Suprapubic skin (tissue), 4 donors: ENCODE data around the gene LMX1B. TPM values are rescaled to one million over a fixed set of nuclear protein-coding genes. Genes with fewer than 3 reads are reported as not detected.

Source experiments
- DNase-seq, 2 donors: peaks; one replicate each; pipeline ENCODE4 v3.0.0-alpha.2; 2019; ENCODE audit warnings: low spot score in 2 of 2
- H3K27ac ChIP-seq: fragments of 200-600 bp; sonication (generic); one replicate; pipeline ENCODE4 v1.5.1; 2019
- H3K27me3 ChIP-seq: fragments of 200-600 bp; sonication (generic); one replicate; pipeline ENCODE4 v1.5.1; 2019
- H3K36me3 ChIP-seq: fragments of 200-600 bp; sonication (generic); one replicate; pipeline ENCODE4 v1.5.1; 2019
- H3K4me1 ChIP-seq: fragments of 200-600 bp; sonication (generic); one replicate; pipeline ENCODE4 v1.5.1; 2019
- H3K4me3 ChIP-seq: fragments of 200-600 bp; sonication (generic); one replicate; pipeline ENCODE4 v1.5.1; 2019; ENCODE audit warnings: mild to moderate bottlenecking
- H3K9me3 ChIP-seq: fragments of 200-600 bp; sonication (generic); one replicate; pipeline ENCODE4 v1.5.1; 2019
- EP300 ChIP-seq: sonication (generic); formaldehyde crosslinking; IDR thresholded peaks from one replicate; pipeline ENCODE4 v1.6.1; 2017; ENCODE audit warnings: antibody characterized with exemption
- POLR2A ChIP-seq, 2 donors: fragments of 450-650 bp; IDR thresholded peaks; one replicate each; pipeline ENCODE4 v1.6.1; 2017; ENCODE audit warnings: antibody characterized with exemption in 2 of 2, mild to moderate bottlenecking in 2 of 2, moderate library complexity in 2 of 2
- POLR2AphosphoS5 ChIP-seq, 3 donors: sonication (generic); formaldehyde crosslinking; IDR thresholded peaks; one replicate each; pipeline ENCODE4 v1.6.1; 2017; ENCODE audit warnings: antibody characterized with exemption in 3 of 3
- WGBS: methylation state at CpG from one replicate; pipeline ENCODE4 v1.1.5; 2018; 5-methylcytosine and 5-hydroxymethylcytosine counted together
- total RNA-seq, 4 donors: library from RNA; depleted of rRNA; stranded (reverse); fragments of >200 nt; gene quantifications; one replicate each; pipeline ENCODE4 v1.1.0, GENCODE V29; 2016
- TF ChIP-seq, protein P1 (sequence below), 2 donors: fragments of 200-600 bp in 1 of 2; fragments of 450-650 bp in 1 of 2; sonication (generic) in 1 of 2; IDR thresholded peaks; one replicate each; pipeline ENCODE4 v1.5.1; 2016 to 2019; ENCODE audit warnings: antibody characterized with exemption in 2 of 2, mild to moderate bottlenecking in 1 of 2, moderate library complexity in 1 of 2

The LMX1B gene
- total RNA-seq, 4 donors from 2014 or later, result 2.4 to 7.8 (median 5.7) TPM

DNA sequence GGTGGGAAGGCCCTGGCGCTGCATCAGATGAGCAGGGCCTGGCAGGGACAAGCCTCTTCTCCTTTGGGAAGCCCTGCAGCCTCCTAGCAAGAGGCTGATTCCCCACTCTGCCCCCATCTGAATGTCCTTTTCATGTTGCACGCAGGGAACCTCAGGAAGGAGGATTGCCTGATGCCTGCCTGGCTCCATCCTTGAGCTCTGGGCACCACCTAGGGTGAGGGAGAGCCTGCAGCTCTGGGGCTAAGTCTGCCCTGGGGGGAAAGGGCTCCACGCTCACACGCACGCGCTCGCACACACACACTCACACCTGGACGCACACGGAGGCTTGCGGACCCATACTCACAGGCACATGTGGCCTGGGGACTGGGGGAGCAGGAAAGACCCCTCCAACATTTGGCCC lies 86.6 kb downstream of the LMX1B start:
- Histone ChIP-seq H3K27me3 (peaks cover 52% of the 10 kb centered on the region), H3K36me3 (no peaks in the 10 kb centered on the region), H3K9me3 (no peaks in the 10 kb centered on the region), H3K27ac (no peak overlapping the region), H3K4me1 (peaks cover 23% of the 10 kb centered on the region), H3K4me3 (no peak overlapping the region)
- 80% methylated on average over 4 of the region's 10 CpGs for WGBS
- TF ChIP-seq EP300 (no peak), POLR2AphosphoS5 (IDR thresholded peaks at IDR 0.05) (no peak), POLR2A (IDR thresholded peaks at IDR 0.05) (no peak)
- TF ChIP-seq, protein P1, sequence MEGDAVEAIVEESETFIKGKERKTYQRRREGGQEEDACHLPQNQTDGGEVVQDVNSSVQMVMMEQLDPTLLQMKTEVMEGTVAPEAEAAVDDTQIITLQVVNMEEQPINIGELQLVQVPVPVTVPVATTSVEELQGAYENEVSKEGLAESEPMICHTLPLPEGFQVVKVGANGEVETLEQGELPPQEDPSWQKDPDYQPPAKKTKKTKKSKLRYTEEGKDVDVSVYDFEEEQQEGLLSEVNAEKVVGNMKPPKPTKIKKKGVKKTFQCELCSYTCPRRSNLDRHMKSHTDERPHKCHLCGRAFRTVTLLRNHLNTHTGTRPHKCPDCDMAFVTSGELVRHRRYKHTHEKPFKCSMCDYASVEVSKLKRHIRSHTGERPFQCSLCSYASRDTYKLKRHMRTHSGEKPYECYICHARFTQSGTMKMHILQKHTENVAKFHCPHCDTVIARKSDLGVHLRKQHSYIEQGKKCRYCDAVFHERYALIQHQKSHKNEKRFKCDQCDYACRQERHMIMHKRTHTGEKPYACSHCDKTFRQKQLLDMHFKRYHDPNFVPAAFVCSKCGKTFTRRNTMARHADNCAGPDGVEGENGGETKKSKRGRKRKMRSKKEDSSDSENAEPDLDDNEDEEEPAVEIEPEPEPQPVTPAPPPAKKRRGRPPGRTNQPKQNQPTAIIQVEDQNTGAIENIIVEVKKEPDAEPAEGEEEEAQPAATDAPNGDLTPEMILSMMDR (IDR thresholded peaks at IDR 0.05), result no peak
- DNase-seq, result peak in 1 of 2 donors; percentile 42

DNA sequence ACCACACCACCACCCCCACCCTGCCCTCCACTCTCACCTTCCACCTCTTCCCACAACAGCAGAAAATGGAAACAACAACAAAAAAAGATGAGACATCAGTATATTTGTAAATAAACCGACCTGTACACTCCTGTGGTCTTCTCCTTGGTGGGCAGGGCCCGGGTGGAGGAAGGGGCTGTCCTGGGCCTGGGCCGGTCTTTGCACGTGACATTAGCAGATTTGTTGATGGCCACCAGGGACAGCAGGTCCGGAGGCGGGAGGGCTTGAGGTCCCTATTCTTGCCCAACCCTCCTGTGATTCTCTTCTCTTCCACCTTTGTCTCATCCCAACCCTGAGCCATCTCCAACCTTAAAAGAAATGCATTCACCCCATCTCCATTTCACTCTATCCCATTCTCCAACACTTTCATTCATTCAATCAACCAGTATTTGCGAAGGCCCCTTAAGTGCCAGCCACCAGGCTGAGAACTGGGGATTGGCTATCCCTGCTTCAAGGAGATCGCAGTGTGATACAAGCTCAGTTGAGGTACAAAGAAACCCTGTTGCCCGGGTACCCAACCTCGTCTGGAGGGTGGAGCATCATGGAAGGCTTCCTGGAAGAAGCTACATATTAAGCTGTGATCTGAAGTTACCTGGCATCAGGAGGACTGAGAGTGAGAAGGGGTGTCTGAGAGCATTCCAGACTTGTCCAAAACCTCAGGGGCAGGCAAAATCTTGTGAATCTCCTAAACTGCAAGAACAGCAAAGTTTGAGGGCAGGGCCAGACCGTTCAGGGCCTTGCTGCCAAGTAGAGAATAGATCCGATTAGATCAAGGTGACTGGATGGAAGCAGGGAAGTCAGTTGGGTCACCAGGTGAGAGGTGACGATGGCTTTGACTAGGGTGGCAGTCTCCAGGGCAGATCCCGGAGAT lies 87.4 kb downstream of the LMX1B start:
- WGBS, result 71% methylated on average over 14 of the region's 14 CpGs
- DNase-seq, result peak in 1 of 2 donors; percentile 33
- H3K27ac ChIP-seq, result no peak overlapping the region
- H3K9me3 ChIP-seq, result no peaks in the 10 kb centered on the region
- no peak overlapping the region for H3K4me3 ChIP-seq
- TF ChIP-seq, protein P1 (IDR thresholded peaks at IDR 0.05), result no peak
- TF ChIP-seq EP300 (no peak), POLR2AphosphoS5 (IDR thresholded peaks at IDR 0.05) (no peak), POLR2A (IDR thresholded peaks at IDR 0.05) (no peak)
- H3K36me3 ChIP-seq, result no peaks in the 10 kb centered on the region
- H3K27me3 ChIP-seq, result peaks cover 60% of the 10 kb centered on the region
- peaks cover 31% of the 10 kb centered on the region for H3K4me1 ChIP-seq

DNA sequence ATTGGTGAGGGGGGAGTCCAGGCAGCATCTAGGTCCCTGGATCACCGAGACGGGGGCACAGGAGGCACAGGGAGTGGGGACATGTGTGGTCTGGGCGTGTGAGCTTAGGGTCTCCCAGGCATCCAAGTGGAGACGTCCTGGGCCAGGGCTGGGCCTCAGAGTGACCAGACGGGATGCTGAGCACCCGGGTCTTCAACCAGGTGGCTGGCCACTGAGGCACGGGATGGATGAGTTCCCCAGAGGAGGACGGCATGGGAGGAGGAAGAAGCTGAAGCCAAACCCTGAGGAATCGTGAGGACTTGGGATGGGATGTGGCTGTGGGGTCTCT lies 88.0 kb downstream of the LMX1B start:
- Histone ChIP-seq H3K4me1 (peaks cover 31% of the 10 kb centered on the region), H3K9me3 (no peaks in the 10 kb centered on the region), H3K36me3 (no peaks in the 10 kb centered on the region), H3K4me3 (no peak overlapping the region), H3K27me3 (peaks cover 65% of the 10 kb centered on the region), H3K27ac (no peak overlapping the region)
- peak in 1 of 2 donors; percentile 60 for DNase-seq
- no peak for TF ChIP-seq POLR2AphosphoS5 (IDR thresholded peaks at IDR 0.05)
- no peak for TF ChIP-seq EP300
- TF ChIP-seq POLR2A (IDR thresholded peaks at IDR 0.05), result no peak
- TF ChIP-seq, protein P1 (IDR thresholded peaks at IDR 0.05), result no peak
- 87% methylated on average over 9 of the region's 9 CpGs for WGBS

DNA sequence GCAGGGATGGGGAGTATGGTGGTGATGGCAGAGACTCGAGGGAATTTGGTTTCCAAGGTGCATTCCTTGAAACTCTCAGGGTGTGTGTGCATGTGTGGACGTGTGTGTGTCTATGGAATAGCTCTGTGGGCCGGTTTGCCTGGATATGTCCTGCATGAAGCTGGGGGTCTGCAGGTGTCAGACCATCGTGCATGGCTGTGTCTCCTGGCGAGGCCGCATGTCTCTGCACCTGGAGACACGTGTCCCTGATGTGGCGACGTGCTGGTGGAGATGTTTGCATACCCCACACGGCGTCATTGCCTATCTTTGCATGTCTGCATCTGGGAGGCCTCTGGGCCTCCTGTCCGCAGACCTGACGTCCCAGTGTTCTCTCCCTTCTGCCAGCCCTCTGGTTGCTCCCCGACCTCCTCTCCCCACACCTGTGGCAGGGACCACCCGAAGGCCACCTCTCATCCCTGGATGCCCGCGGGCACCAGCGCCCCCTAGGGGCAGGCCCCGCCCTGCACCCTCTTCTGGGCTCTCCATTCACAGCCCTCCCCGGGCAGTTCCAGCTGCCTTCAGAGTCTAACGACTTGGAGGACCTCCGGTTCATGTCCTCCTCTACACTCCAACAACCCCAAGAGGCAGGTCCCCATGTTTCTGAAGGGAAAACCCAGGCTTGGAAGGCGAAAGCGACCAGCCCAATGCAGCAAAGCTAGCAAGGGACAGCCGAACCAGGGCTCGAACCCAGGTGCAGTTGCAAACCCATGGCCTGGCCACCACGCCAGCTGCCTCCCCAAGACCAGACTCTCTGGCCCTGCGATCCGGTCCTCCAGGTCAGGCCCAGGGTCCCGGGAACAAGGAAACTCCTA lies 88.6 kb downstream of the LMX1B start:
- WGBS, result 42% methylated on average over 19 of the region's 30 CpGs
- H3K27ac ChIP-seq, result no peak overlapping the region
- peak; percentile 43 to 75 for DNase-seq
- H3K27me3 ChIP-seq, result peaks cover 65% of the 10 kb centered on the region
- H3K9me3 ChIP-seq, result no peaks in the 10 kb centered on the region
- H3K36me3 ChIP-seq, result no peaks in the 10 kb centered on the region
- TF ChIP-seq, protein P1 (IDR thresholded peaks at IDR 0.05), result peak in 1 of 2 donors; percentile 64
- TF ChIP-seq POLR2A (IDR thresholded peaks at IDR 0.05) (no peak), POLR2AphosphoS5 (IDR thresholded peaks at IDR 0.05) (no peak)
- peaks cover 31% of the 10 kb centered on the region for H3K4me1 ChIP-seq
- no peak overlapping the region for H3K4me3 ChIP-seq
